Forelimb muscle (tissue), 1 donor: ENCODE results near the gene KCNH1. TPM values are rescaled to one million over a fixed set of nuclear protein-coding genes. Genes with fewer than 3 reads are reported as not detected.
"Not testable (repeated sequence)": the region's sequence is repeated elsewhere in the genome, so short reads cannot be mapped to it uniquely, and the experiment has no call there.

Experiments
- DNase-seq: peaks from one replicate; pipeline ENCODE4 v3.0.0-alpha.2; 2013; ENCODE audit warnings: low read depth
- polyA plus RNA-seq: library from polyadenylated mRNA; unstranded; fragments of 120-200 nt; gene quantifications from one replicate; pipeline ENCODE4 v1.2.1, GENCODE V29; 2013; ENCODE audit not compliant: insufficient read length

Gene KCNH1
- polyA plus RNA-seq, 1 donor = 0.13 TPM

DNA sequence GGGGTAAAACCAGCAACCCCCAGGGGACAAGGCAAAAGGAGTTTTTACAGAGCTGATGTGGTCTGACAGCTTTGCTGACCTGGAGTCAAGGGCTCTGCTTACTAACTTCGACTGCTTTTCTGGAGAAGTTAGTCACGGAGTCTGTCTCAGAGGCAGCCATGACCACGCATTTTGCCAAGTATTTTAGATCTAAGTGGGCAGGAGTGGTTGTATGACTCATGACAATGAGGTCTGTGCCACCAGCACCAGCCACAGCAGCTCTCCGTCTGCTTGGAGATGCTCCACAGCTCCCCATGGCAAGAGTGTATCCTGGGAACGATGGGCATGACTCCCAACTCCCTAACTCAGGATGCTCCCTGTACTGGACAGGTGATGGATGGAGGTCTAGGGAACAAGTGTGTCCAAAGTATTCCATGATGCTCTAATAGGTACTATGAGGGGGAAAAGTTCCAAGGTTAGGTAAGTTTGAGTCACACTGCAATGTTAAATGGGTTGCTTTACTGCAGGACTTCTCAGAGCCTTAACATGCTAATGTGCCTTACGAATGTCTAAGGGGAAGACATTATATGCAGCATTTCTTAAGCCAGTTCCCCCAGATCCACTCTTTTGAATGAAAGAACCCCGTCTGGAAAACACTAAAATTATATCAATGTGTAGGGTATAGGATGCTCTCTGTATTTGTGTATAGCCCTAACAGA is 446.2 kb downstream of the KCNH1 start:
- DNase-seq = no peak

DNA sequence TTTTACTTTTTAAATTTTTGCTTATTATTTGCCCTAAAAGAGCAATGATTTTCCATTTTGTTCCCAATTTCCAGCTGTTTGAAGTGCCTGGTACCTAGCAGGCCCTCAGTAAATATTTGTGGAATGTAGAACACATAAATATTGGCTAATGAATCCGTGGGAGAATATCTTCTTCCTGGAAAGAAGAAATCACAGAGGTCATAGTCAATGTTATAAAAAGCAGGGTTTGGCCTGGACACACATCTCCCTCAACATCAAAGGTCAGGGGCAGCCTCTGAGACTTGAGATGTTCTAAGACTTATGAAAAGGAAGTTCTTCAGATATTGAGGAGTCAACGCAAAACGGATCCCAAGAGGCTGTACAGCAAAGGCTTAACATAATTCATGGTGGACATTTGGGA is 447.1 kb downstream of the KCNH1 start:
- DNase-seq = no peak

DNA sequence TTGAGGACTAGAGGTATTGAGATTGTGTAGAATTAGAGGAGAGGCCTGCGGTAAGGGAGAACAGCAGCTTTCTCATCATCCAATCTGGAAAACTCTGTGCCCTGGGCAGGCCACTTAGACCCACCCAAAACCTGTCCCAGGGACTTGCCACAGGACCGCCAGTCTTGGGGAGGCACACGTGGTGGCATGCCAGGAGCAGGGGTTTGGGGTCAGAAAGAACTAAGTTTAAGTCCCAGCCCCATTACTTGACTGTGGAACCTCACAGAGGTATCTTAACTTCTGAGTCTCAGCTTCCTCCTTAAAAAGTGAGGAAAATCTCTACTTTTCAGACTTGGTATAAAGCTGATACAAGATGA is 448.7 kb downstream of the KCNH1 start:
- DNase-seq = no peak

DNA sequence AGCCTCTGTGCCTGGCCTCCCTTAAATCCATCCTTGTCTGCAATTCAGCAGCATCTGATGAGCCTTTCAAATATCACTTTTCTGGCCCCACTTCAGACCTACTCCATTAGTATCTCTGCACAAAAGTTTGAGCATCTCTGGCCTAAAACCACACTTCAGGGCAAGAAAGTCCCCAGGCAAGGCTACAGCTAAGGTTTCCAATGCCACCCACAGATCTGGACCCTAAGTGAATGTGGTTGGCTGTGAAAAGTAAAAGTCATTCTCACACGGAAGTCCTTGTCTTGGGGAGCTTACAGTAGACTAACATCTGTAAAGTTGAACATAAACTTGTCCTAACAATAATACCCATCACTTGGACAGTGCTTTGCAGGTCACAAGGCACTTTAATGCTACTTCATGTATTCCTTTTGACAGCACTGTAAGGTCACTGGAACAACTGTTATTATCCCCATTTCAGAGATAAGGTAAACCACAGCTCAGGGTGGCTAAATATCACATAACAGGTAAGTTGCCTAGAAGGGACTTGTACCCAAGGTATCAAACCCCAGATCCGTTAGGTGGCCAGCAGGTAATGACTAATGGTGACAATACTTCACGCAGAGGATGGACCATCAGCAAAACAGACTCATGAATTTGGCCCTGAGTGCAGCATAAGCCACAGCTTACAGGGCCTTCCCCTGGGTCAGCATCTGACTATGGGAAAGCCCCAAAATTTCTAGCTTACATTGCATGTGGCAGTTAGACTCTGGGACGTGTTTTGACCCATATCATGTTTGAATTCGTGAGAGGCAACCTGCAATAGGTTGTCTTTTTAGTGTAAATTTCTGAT is 449.3 kb downstream of the KCNH1 start:
- no peak for DNase-seq

DNA sequence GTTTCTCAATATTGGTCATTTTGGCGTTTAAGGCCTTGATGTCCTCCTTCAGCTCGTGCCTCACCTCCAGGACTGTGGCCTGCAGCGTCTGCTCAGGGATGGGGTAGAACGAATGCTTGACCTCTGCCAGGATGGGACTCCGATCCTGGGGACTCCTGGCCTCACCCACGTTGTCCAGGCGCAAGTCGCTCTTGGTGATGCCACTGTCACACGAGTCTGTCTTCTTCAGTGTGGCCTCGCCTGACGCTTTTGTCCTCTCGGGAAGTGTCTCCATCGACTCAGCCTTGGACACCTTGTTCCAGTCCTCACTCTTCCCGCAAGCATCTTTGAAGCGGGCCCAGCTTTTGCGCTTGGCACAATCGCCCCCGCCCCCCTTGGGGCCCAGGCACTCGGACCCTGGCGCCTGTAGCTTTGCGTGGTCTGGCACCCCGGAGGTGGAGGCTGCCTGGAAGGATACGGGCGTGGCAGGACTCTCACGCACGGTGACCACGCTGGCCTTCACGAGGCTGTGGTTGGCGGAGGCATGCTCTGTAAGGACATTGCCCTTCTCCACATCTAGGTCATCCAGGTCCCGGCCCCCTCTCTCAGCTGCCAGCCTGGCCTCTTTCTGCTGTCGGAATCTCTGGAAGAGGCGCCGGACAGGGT is 450.4 kb downstream of the KCNH1 start:
- no peak for DNase-seq

DNA sequence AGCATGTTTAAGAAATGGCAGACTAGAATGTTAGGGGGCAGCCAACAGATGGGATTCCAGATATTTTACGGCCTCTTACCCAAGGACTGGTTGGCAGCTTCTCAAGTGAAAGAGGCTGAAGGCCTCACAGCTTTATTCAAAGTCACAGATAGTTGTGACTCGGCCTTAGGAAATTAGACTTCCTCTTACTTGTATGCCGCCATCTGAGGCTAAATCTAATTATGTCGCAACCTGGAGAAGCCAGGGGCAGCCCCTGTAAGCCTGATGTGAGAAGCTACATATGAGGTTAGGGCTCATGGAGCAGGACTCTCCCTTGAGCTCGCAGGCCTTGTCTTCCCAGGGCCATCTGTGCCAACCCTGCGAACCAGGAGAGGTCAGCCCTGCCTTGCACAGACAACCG is 452.8 kb downstream of the KCNH1 start:
- no peak for DNase-seq

DNA sequence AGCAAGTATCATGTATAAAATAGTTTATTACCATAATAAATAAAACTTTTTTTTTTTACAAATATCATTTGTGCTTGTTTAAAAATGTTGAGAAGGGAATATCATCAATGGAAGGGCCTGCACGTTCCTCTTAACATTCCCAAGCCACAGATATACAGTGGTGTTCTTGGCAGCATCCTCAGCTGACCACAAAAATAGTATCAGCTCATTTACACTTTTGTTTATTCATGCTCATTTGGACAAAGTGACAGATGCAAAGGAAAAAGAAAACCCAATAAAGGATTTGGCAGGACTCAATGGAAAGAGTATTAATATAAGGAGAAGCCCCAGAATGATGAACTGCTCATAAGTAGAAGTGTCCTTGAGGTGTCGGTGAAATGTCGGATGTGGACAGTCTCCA is 455.6 kb downstream of the KCNH1 start:
- DNase-seq = no peak

DNA sequence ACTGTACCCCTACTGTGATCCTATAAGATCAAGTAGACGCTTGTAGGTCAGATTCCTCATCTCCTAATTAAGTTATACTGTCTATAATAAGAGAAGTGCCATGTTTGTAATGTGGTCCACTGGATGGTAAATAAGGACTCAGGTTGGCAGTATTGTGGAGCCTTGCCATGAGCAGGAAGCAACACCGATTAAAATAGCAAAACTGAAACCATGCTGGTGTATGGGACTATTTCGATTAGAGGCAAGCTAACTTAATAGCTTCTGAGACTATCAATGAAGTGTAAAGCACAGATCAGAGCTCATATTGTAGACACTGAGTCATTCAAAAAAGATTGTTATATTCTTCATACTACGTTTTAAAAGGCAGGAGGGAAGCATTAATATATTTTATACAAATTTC is 456.4 kb downstream of the KCNH1 start:
- no peak for DNase-seq

DNA sequence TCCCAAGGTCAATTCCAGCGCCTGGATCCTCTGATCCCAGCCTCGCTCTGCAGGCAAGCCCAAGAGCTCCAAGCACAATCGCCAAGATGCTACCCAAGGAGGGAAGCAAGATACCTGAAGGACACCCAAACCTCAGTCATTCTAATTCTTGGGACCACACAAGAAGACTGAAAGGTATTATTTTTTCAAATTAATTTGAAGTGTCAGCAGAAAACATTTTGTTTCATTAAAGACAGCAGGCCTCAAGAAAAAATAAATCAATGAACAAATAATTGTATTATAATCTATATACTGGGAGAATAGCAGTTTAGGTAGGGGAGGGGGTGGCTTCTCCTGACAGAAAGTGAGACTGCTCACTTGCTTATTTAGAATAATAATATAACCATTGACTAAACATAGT is 457.4 kb downstream of the KCNH1 start:
- DNase-seq = no peak

DNA sequence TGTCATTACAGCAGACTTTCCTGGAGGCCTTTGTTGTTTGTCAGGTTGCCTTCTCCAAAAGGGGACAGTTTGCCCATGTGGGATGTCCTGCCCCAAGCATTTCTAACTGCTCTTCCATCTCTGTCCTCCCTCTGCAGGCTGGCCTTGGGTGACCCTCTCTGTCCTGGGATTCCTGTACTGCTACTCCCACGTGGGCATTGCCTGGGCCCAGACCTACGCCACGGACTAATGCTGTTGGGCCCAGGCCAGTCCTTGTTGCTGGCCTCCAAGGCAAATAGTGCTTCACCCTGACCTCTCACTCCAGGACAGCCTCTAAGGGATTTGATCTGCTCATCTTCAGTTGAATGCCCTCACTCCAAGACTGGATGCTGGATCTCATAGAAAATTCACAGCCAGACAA is 459.8 kb downstream of the KCNH1 start:
- no peak for DNase-seq

DNA sequence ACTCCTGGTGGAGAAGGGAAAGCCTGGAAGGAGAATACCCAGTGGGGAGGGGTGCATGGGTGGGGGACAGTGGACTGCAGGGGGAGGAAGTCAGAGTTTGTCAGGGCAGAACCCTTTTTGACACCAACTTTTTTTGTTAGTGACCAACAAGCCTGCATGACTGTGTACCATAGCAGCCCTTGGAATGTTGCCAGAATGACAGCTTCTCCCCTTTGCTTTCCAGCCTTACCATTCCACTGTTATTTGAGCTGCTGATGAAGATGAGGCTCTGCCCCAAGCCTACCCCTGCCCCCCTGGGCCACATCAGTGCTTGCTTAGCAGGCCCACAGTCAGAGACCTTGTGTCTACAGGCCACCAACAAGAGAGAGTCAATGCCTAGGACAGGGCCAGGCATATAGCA is 464.0 kb downstream of the KCNH1 start:
- no peak for DNase-seq

DNA sequence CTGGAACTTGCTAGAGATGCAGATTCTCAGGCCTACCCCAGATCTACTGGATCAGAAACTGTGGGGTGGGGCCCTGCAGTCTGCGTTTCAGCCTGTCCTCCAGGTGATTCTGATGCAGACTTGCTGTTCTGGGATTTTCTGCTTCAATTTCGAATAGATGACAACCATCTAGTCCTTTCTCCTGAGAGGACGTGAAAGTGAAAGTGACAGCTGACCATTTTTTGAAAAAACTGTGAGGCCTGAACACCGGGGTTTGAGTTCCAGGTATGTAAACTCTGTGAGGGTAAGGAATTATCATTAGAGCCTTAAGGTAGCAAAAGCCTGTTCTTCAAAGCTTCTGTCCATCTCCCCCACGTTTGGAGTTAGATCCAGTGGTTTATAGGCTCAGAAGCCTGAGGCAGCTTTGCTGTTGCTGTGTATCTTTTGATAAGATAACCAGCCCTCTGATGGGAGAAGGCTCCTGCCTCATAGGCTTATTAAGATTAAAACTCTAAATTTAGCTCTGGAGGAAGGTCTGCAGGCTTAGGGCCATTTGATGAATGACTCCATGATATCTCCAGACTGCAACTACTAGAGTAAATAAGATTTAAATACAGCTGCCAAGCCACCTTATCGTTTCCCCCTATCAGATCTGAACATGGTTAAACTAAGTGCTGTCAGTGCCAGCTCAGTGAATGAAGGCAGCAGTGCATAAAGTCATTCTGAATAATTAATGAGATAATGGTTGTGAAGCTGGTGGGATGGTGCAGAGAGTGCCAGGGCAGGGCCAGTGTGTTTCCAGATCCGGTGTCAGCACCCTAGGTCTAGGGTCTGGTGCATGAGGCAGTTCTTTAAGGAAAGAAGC is 470.0 kb downstream of the KCNH1 start:
- DNase-seq = no peak

DNA sequence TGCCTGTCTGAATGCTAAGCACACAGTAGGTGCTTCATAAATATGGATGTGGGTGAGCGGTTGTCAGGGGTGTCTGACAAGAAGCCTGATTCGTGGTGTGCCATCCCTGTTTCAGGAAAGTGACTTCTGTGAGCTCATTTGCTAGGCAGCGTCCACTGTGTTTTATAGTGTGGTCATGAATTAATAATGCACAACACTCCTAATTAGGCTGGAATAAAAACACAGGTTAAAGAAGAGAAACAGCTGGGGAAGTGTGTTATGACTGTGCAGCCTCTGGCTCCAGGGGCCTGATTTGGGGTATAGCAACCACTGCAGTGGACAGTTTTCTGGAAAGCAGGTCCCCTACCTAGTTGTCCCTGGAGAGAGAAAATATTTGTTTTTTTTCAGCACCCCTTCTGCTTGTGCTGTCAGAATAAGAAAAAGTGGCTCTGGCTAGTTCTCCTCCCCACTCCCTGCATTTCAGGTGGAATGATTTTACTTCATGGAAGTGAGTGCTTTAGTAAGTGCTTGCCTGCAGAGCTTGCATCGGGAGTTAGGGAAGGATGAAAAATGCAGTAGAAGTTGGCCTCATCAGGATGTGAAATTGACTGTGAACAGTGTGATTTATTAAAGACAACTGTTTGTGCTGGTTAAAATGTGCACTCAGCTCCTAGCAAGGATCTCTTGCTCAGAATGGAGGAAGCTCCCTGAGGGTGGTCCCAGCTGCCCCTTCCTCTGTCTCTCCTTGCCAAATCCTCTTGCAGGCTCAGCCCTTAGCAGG is 471.5 kb downstream of the KCNH1 start:
- no peak for DNase-seq

DNA sequence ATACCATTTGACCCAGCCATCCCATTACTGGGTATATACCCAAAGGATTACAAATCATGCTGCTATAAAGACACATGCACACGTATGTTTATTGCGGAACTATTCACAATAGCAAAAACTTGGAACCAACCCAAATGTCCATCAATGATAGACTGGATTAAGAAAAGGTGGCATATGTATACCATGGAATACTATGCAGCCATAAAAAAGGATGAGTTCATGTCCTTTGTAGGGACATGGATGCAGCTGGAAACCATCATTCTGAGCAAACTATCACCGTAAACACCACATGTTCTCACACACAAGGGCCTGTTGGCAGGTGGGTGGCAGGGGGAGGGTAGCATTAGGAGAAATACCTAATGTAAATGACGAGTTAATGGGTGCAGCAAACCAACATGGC is 472.4 kb downstream of the KCNH1 start:
- not testable (repeated sequence) for DNase-seq

DNA sequence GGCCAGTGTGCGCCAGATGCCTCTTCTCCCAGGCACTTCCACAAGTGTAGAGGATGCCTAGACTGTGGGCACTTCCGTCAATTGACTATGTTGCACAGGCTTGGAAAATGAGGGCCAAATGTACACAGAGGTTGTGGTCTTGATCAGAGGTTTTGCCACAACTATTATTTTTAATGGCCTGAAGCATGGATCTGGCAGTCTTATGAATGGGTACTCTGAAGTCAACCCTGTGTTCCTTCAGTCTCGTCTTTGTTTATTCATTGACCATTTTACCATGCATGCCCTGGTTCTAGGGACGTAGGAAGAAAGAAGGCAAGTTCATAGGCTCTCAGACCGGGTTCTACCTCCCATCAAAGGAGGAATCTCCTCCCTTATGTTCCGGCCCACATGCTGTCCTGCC is 476.1 kb downstream of the KCNH1 start:
- no peak for DNase-seq

DNA sequence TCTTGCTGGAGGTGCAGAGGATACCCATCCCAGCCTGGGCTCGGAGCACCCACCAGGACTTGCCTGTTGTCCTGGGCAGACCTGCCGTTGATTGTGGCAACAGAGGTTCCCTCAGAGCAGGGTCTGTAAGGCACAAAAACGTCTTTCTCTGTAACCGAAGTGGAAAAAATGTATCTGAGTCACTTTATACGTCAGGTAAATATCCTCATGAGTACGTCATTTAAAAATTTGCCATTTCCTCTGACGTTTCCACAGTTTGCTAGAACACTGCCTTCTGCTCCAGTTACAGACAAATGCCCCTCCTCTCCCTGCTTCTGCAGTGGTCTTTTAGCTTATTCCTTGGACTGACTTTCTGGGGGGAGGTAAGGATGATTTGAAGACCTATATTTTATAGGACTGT is 478.4 kb downstream of the KCNH1 start:
- no peak for DNase-seq

DNA sequence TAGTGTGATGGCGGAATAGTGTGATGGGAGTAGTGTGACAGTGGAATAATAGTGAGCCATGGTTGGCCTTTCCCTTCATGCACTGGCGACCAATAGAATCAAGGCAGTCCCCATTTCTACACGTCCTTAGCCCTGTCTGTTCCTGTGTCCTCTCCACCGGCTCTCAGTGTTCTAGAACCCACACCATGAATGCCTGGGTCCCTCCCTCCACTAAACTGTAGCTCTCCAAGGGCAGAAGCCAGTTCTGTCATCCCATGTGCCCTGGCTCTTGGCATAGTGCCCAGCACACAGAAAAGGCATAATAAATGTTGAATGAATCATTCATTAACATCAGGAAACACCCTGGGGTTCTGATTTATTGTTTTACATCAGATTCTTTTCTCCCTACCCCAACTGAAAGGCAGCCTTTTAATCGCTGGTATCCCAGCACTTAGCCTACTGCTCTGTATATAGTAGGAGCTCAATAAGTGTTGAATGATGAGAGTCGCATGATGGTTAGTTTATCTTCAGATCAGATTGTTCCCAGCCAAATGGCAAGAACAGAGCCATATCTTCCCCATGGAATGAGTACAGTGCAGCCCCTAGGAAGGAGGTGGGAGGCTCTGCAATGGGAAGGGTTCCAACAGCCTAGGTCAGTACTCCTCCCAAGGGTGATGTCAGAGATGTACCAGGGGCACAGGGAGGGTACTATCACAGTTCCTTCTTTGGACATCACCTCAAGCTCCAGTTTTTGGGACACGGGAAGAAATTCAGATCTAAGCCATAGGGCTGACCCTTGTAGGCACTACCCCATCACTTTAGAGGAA is 479.6 kb downstream of the KCNH1 start:
- DNase-seq = no peak

DNA sequence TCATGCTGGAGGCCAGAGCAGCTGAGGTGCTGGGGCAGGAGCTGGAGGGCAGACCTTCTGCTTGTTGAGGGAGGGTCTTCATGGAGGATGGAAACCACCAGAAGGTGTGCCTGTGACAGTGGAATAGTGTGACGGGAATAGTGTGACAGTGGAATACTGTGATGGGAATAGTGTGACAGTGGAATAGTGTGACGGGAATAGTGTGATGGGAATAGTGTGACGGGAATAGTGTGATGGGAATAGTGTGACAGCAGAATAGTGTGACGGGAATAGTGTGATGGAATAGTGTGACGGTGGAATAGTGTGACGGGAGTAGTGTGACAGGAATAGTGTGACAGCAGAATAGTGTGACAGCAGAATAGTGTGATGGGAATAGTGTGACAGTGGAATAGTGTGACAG is 480.2 kb downstream of the KCNH1 start:
- no peak for DNase-seq

DNA sequence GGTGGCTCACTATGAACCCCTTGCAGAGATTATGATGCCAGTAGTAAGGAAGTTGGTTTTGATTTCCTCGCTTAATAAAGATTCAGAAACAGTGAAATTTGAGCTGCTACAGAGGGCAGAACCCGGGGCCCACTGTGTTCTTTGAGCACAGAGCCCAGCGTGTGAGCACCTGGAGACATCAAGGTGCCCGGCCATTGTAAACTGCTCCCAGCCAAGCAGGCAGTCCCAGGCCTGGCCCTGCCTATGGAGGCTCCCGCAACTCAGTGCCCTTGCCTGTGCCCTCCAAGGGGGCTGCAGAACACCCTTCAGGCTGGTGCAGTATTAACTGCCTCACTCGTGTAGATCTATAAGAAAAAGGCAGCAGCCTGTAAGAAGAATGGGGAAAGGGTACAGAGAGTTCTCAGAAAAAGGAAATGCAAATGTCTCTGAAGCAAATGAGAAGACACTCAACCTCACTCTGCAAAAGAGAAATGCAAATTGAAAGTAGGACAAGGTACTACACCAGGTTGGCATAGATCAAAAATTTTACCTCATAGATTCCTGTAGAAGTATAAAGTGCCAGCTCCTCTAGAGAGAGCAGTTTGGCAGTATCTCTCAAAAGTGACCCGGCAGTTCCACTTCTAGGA is 481.5 kb downstream of the KCNH1 start:
- DNase-seq = no peak

DNA sequence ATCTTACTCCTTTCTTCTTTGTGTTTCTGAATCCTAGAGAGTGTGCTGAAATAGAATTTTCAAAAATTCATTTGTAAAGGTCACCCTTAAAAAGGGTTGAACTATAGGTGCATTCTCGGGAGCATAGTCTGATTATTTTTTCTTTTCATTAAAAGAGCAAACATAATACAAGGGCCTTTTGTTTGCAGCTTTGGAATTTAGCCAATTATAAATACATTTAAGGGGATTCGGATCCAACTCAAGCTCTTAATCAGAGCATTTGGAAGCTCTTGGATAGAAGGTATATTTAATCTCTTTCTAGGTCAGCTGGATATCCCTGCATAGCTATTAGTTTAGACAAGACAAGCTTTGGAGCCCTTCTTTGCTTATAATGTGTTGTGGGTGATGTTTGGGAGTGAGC is 483.5 kb downstream of the KCNH1 start:
- DNase-seq = no peak
